HCT116 (cell line): Measurements from ENCODE around the gene HHAT. TPM values are rescaled to one million over a fixed set of nuclear protein-coding genes. Genes with fewer than 3 reads are reported as not detected.

Source experiments
- ATAC-seq: fragments of 200-7000 bp; cut with Tn5 transposase; 2 replicates; pipeline ENCODE4 v1.9.1; 2020; ENCODE audit warnings: mild to moderate bottlenecking, moderate library complexity
- BruUV-seq: library from RNA; stranded (reverse); fragments of 400-500 nt; replicated peaks from 2 replicates; lab custom pipeline; 2021; lab: Mats Ljungman, UMichigan
- CTCF ChIA-PET: fragments of 300-600 bp; sonication (Branson Sonifier 250); formaldehyde crosslinking; loops from one replicate; lab custom pipeline; 2021; ENCODE audit warnings: antibody characterized with exemption; lab: Charles Lee
- POLR2A ChIA-PET: fragments of 300-600, 350-600 bp; sonication (Branson Sonifier 250); formaldehyde crosslinking; loops from one replicate; lab custom pipeline; 2021; ENCODE audit warnings: antibody characterized with exemption; lab: Charles Lee
- RAD21 ChIA-PET, 2 experiments: fragments of 300-600 bp; sonication (Branson Sonifier 250); formaldehyde crosslinking; loops; one replicate each; lab custom pipeline; 2023; ENCODE audit warnings: low total read pairs in 2 of 2; ENCODE audit not compliant: uncharacterized antibody in 2 of 2, unreplicated experiment in 2 of 2, low non-redundant PET in 1 of 2; lab: Charles Lee
- DNase-seq: peaks from one replicate; pipeline ENCODE4 v3.0.0-alpha.2; 2010; ENCODE audit warnings: low read depth, low spot score
- H2AFZ ChIP-seq: fragments of 200-600 bp; shearing (Covaris generic), sonication (generic); 2 replicates; pipeline ENCODE4 v1.6.1; 2017; ENCODE audit warnings: low read depth, mixed run types, mixed read lengths, antibody characterized with exemption, low read length; ENCODE audit not compliant: poor library complexity, severe bottlenecking
- H3K27ac ChIP-seq: 2 replicates; pipeline ENCODE4 v1.5.1; 2012; ENCODE audit warnings: low read depth, low read length
- H3K27me3 ChIP-seq: fragments of 200-600 bp; sonication (generic); 2 replicates; pipeline ENCODE4 v1.6.1; 2016; ENCODE audit warnings: mixed run types, low read length, mixed read lengths; ENCODE audit not compliant: insufficient read depth
- H3K36me3 ChIP-seq, 2 experiments: fragments of 200-500 bp in 1 of 2; fragments of 200-600 bp in 1 of 2; sonication (Bioruptor generic) in 1 of 2; sonication (generic) in 1 of 2; 2 replicates each; pipeline versions ENCODE4 v1.5.1 to v1.6.1; 2014 to 2016; ENCODE audit warnings: low read length in 2 of 2, inconsistent platforms in 1 of 2, mixed read lengths in 1 of 2, mixed run types in 1 of 2; ENCODE audit not compliant: insufficient read depth in 2 of 2, control insufficient read depth in 1 of 2
- H3K4me1 ChIP-seq, 2 experiments: fragments of 200-600 bp in 1 of 2; sonication (generic) in 1 of 2; 2 replicates each; pipeline versions ENCODE4 v1.5.1 to v1.6.1; 2012 to 2017; ENCODE audit warnings: low read length in 2 of 2, inconsistent platforms in 1 of 2, mild to moderate bottlenecking in 1 of 2, mixed read lengths in 1 of 2, mixed run types in 1 of 2, moderate library complexity in 1 of 2; ENCODE audit not compliant: insufficient read depth in 2 of 2, control insufficient read depth in 1 of 2
- H3K4me2 ChIP-seq: fragments of 200-600 bp; sonication (generic); 2 replicates; pipeline ENCODE4 v1.6.1; 2017; ENCODE audit warnings: mixed run types, low read length, mixed read lengths
- H3K4me3 ChIP-seq, 2 experiments: fragments of 200-600 bp in 1 of 2; sonication (generic) in 1 of 2; replicated peaks in 1 of 2; 2 replicates each; pipeline ENCODE4 v1.5.1; 2011 to 2016; ENCODE audit warnings: low read length in 2 of 2, control low read depth in 1 of 2, low read depth in 1 of 2, mild to moderate bottlenecking in 1 of 2, mixed read lengths in 1 of 2, mixed run types in 1 of 2
- H3K79me2 ChIP-seq: fragments of 200-600 bp; sonication (generic); 2 replicates; pipeline ENCODE4 v1.6.1; 2017; ENCODE audit warnings: mild to moderate bottlenecking, mixed run types, low read length, moderate library complexity, mixed read lengths; ENCODE audit not compliant: insufficient read depth
- H3K9ac ChIP-seq: fragments of 200-600 bp; sonication (generic); 2 replicates; pipeline ENCODE4 v1.6.1; 2016; ENCODE audit warnings: low read length, mixed read lengths
- H3K9me2 ChIP-seq: fragments of 200-600 bp; sonication (generic), shearing (Covaris generic); 2 replicates; pipeline ENCODE4 v1.6.1; 2017; ENCODE audit warnings: mixed run types, mild to moderate bottlenecking, moderate library complexity; ENCODE audit not compliant: insufficient read depth
- H3K9me3 ChIP-seq, 2 experiments: fragments of 200-500 bp in 1 of 2; fragments of 200-600 bp in 1 of 2; sonication (Bioruptor generic) in 1 of 2; sonication (generic) in 1 of 2; 2 replicates each; pipeline ENCODE4 v1.6.1; 2014 to 2017; ENCODE audit warnings: low read length in 2 of 2, mixed read lengths in 2 of 2, inconsistent platforms in 1 of 2, low read depth in 1 of 2, mild to moderate bottlenecking in 1 of 2, mixed run types in 1 of 2, moderate library complexity in 1 of 2; ENCODE audit not compliant: control insufficient read depth in 1 of 2, insufficient read depth in 1 of 2
- H4K20me1 ChIP-seq: fragments of 200-600 bp; sonication (generic), shearing (Covaris generic); 2 replicates; pipeline ENCODE4 v1.6.1; 2017; ENCODE audit warnings: mixed run types, mild to moderate bottlenecking, moderate library complexity; ENCODE audit not compliant: insufficient read depth
- CBX3 ChIP-seq: IDR thresholded peaks from 2 replicates; pipeline ENCODE4 v1.6.1; 2012; ENCODE audit warnings: low read depth
- EGR1 ChIP-seq: IDR thresholded peaks from 2 replicates; pipeline ENCODE4 v1.6.1; 2012; ENCODE audit warnings: low read depth
- ELF1 ChIP-seq: IDR thresholded peaks from 2 replicates; pipeline ENCODE4 v1.6.1; 2012; ENCODE audit warnings: low read depth, borderline replicate concordance
- EZH2 ChIP-seq: fragments of 200-600 bp; sonication (generic); IDR thresholded peaks from 2 replicates; pipeline ENCODE4 v1.6.1; 2017; ENCODE audit warnings: antibody characterized with exemption, mixed run types
- EZH2phosphoT487 ChIP-seq: fragments of 200-600 bp; IDR thresholded peaks from 2 replicates; pipeline ENCODE4 v1.6.1; 2018; ENCODE audit warnings: antibody characterized with exemption, borderline replicate concordance
- JUND ChIP-seq: IDR thresholded peaks from 2 replicates; pipeline ENCODE4 v1.6.1; 2012
- POLR2A ChIP-seq: IDR thresholded peaks from 2 replicates; pipeline ENCODE4 v1.7.0; 2011; ENCODE audit warnings: borderline replicate concordance; ENCODE audit not compliant: insufficient read depth, insufficient read length; ENCODE audit errors: extremely low read depth
- POLR2AphosphoS5 ChIP-seq: IDR thresholded peaks from 2 replicates; pipeline ENCODE4 v1.6.1; 2011; ENCODE audit warnings: mild to moderate bottlenecking, low read depth, low read length, moderate library complexity
- RAD21 ChIP-seq: IDR thresholded peaks from 2 replicates; pipeline ENCODE4 v1.6.1; 2012; ENCODE audit warnings: low read depth, mild to moderate bottlenecking
- SIN3A ChIP-seq: IDR thresholded peaks from 2 replicates; pipeline ENCODE4 v1.6.1; 2012; ENCODE audit warnings: low read depth
- SP1 ChIP-seq: IDR thresholded peaks from 2 replicates; pipeline ENCODE4 v1.6.1; 2012; ENCODE audit warnings: low read depth
- YY1 ChIP-seq: IDR thresholded peaks from 2 replicates; pipeline ENCODE4 v1.6.1; 2011; ENCODE audit warnings: low read length, low read depth, moderate library complexity, mild to moderate bottlenecking; ENCODE audit not compliant: insufficient replicate concordance; ENCODE audit errors: extremely low read depth
- ZFX ChIP-seq: fragments of 450-650 bp; IDR thresholded peaks from 2 replicates; pipeline ENCODE4 v1.6.1; 2017
- intact Hi-C: fragments of 100-400 bp; cut with micrococcal nuclease; formaldehyde crosslinking; loops from 2 replicates; pipeline ENCODE4 v1.10.0; 2022
- total RNA-seq: library from RNA; stranded (reverse); gene quantifications from one replicate; pipeline ENCODE4 v1.2.1, GENCODE V29; 2021; ENCODE audit not compliant: unreplicated experiment
- TF ChIP-seq, protein P1 (sequence below): IDR thresholded peaks from 2 replicates; pipeline ENCODE4 v1.6.1; 2012; ENCODE audit warnings: low read depth
- TF ChIP-seq, protein P2 (sequence below): IDR thresholded peaks from 2 replicates; pipeline ENCODE4 v1.6.1; 2011; ENCODE audit warnings: mild to moderate bottlenecking, low read length, moderate library complexity; ENCODE audit not compliant: insufficient replicate concordance; ENCODE audit errors: extremely low read depth
- TF ChIP-seq, protein P3 (sequence below): IDR thresholded peaks from 2 replicates; pipeline ENCODE4 v1.6.1; 2012

Gene HHAT
- total RNA-seq, 1 experiment from 2014 or later: 2.7 TPM

DNA sequence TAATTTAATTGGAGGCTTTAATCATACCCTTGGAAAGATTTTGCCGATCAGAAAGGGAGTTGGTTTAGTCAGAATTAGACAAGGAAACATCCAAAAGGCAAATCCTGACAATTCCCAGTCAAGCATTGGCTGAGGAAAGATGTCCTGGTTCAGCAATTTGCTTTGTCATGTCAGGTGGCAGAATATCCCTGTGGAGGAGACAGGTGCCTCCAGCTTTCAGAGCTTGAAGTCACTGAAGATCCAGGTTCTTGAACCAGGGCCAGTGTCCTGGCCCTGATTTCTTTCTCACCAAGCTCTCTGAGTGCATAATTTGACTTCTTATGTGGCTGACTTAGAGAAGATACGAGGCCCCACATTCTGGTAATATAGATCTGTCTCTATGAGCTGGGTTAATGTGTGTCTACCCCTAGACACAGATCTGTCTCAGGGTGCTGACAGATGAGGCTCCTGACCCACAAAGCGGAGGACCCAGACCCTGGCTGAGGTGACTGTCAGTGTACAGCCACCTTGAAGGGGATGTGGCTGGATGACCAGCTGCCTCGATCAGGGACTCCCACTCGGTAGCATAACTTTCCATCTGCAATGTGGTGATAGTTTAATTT, 118.9 kb downstream of the HHAT start:
- no peaks in the 10 kb centered on the region for H3K9me3 ChIP-seq

More for the DNA sequence above, 118.9 kb downstream of the HHAT start:
- no peak overlapping the region for H3K4me2 ChIP-seq
- ChIA-PET CTCF (interaction anchor here (1.0 to 3.2 kb wide), 5 partner anchors 9 to 811 kb away, joined by 3 to 46 read pairs (median 3); partner anchors contain the start of gene KCNH1), POLR2A (no interaction called here), RAD21 (interaction anchor here (1.0 to 1.3 kb wide), 2 partner anchors 686 to 687 kb away, joined by 3 to 6 read pairs; partner anchors contain the start of gene KCNH1 (in 2 of the 2))
- H3K4me1 ChIP-seq: peaks cover 4% of the 10 kb centered on the region in 2 experiments; a peak in 2 of 4 replicates
- H3K36me3 ChIP-seq: no peaks in the 10 kb centered on the region
- no TSS peak for BruUV-seq
- H4K20me1 ChIP-seq: no peaks in the 10 kb centered on the region
- no peaks in the 10 kb centered on the region for H3K9me2 ChIP-seq
- ATAC-seq: no peak
- intact Hi-C loops: loop anchor here (1.0 to 10.0 kb wide), 5 partner anchors 135 to 1207 kb away; no protein-coding TSS in a partner anchor
- H3K4me3 ChIP-seq: no peak overlapping the region
- no peak for TF ChIP-seq POLR2A
- no peak for TF ChIP-seq JUND
- TF ChIP-seq YY1: no peak
- TF ChIP-seq EGR1: no peak
- TF ChIP-seq EZH2phosphoT487: no peak
- TF ChIP-seq, protein P1, sequence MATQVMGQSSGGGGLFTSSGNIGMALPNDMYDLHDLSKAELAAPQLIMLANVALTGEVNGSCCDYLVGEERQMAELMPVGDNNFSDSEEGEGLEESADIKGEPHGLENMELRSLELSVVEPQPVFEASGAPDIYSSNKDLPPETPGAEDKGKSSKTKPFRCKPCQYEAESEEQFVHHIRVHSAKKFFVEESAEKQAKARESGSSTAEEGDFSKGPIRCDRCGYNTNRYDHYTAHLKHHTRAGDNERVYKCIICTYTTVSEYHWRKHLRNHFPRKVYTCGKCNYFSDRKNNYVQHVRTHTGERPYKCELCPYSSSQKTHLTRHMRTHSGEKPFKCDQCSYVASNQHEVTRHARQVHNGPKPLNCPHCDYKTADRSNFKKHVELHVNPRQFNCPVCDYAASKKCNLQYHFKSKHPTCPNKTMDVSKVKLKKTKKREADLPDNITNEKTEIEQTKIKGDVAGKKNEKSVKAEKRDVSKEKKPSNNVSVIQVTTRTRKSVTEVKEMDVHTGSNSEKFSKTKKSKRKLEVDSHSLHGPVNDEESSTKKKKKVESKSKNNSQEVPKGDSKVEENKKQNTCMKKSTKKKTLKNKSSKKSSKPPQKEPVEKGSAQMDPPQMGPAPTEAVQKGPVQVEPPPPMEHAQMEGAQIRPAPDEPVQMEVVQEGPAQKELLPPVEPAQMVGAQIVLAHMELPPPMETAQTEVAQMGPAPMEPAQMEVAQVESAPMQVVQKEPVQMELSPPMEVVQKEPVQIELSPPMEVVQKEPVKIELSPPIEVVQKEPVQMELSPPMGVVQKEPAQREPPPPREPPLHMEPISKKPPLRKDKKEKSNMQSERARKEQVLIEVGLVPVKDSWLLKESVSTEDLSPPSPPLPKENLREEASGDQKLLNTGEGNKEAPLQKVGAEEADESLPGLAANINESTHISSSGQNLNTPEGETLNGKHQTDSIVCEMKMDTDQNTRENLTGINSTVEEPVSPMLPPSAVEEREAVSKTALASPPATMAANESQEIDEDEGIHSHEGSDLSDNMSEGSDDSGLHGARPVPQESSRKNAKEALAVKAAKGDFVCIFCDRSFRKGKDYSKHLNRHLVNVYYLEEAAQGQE: no peak
- no peak for TF ChIP-seq POLR2AphosphoS5
- no peak for TF ChIP-seq RAD21
- no peak for TF ChIP-seq ELF1
- no peak for TF ChIP-seq SIN3A
- TF ChIP-seq, protein P2, sequence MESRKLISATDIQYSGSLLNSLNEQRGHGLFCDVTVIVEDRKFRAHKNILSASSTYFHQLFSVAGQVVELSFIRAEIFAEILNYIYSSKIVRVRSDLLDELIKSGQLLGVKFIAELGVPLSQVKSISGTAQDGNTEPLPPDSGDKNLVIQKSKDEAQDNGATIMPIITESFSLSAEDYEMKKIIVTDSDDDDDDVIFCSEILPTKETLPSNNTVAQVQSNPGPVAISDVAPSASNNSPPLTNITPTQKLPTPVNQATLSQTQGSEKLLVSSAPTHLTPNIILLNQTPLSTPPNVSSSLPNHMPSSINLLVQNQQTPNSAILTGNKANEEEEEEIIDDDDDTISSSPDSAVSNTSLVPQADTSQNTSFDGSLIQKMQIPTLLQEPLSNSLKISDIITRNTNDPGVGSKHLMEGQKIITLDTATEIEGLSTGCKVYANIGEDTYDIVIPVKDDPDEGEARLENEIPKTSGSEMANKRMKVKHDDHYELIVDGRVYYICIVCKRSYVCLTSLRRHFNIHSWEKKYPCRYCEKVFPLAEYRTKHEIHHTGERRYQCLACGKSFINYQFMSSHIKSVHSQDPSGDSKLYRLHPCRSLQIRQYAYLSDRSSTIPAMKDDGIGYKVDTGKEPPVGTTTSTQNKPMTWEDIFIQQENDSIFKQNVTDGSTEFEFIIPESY: no peak
- no peak for TF ChIP-seq CBX3
- no peak for TF ChIP-seq EZH2
- TF ChIP-seq ZFX: no peak
- TF ChIP-seq, protein P3, sequence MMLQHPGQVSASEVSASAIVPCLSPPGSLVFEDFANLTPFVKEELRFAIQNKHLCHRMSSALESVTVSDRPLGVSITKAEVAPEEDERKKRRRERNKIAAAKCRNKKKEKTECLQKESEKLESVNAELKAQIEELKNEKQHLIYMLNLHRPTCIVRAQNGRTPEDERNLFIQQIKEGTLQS: no peak
- no peak for TF ChIP-seq SP1
- no peak for DNase-seq
- no peak overlapping the region for H3K9ac ChIP-seq
- H3K27me3 ChIP-seq: peaks cover 26% of the 10 kb centered on the region
- H2AFZ ChIP-seq: no peak overlapping the region
- H3K27ac ChIP-seq: no peak overlapping the region
- no peaks in the 10 kb centered on the region for H3K79me2 ChIP-seq
